Measurements from ENCODE around the gene MMP1. TPM values are rescaled to one million over a fixed set of nuclear protein-coding genes. Genes with fewer than 3 reads are reported as not detected.

The MMP1 gene
- total and polyA plus RNA-seq, 7 donors, result 0.03 to 4.7 (median 0.40) TPM; not detected in 1

DNA sequence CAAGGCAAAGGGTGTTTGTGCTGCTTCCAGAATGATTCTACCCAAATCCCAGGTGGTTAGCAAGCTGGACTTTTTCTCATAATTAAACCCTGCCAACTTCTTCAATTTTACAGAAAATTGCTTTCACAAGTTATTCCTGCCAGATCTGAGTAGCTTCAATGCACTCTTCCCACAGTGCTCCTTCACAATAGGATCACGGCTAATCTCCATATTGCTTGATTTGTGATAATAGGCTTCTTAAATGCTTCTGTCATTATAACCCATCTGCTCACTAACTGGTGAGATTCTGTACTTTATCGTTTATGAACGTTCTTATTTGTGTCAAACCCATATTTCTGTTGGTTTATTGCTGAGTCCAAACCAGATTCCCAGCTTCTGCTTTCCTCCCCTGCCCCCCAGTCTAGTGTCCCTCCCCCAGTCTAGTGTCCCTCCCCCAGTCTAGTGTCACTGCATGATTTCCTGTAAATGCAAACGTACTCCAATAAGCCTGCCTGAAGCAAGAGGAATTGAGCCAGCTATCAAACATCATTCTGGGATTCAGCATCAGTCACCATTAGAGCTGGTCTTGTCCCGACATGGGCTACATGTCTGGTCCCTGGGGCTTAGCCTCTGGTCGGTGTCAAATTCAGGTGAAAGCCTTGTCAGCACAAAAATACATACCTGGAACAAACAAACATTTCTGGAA is 31.5 kb upstream of the MMP1 start:
- Histone ChIP-seq H3K27ac (no peak overlapping the region), H3K36me3 (ENCODE audit: insufficient read depth in 1 of 2, low read depth in 1 of 2) (no peaks in the 10 kb centered on the region), H3K9me3 (no peaks in the 10 kb centered on the region), H3K27me3 (ENCODE audit: insufficient read depth in 3 of 3, low read length in 2 of 3) (no peaks in the 10 kb centered on the region), H3K4me1 (no peaks in the 10 kb centered on the region), H3K4me3 (no peak overlapping the region)
- 50 to 58% (median 58%) methylated on average over 6 of the region's 6 CpGs for WGBS, 3 donors
- ATAC-seq, result no peak
- no peak for DNase-seq
- intact Hi-C loops (cut with DNase I), result no loop called here
- TF ChIP-seq, protein P1, sequence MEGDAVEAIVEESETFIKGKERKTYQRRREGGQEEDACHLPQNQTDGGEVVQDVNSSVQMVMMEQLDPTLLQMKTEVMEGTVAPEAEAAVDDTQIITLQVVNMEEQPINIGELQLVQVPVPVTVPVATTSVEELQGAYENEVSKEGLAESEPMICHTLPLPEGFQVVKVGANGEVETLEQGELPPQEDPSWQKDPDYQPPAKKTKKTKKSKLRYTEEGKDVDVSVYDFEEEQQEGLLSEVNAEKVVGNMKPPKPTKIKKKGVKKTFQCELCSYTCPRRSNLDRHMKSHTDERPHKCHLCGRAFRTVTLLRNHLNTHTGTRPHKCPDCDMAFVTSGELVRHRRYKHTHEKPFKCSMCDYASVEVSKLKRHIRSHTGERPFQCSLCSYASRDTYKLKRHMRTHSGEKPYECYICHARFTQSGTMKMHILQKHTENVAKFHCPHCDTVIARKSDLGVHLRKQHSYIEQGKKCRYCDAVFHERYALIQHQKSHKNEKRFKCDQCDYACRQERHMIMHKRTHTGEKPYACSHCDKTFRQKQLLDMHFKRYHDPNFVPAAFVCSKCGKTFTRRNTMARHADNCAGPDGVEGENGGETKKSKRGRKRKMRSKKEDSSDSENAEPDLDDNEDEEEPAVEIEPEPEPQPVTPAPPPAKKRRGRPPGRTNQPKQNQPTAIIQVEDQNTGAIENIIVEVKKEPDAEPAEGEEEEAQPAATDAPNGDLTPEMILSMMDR (IDR thresholded peaks at IDR 0.05), result no peak

DNA sequence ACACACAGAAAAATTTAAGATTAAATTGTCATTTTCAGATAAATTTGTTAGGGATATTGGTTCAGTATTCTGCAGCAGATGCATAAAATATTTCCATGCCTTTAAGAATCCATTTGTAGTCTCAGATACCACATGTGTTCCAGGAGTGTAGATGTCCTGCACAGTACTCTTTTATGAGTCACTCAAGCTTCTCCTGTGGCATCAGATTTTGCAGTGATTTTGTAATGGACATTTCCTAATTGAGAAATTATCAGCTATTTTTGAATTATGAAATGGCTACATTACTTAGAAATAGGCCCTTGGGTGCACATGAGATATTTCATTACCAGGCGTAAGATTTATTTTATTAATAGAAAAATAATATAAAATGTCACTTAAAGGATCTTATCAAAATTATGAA is 26.6 kb upstream of the MMP1 start:
- WGBS, 3 donors, result 89 to 97% (median 95%) methylated on average over 1 of the region's 1 CpG
- Histone ChIP-seq H3K36me3 (ENCODE audit: insufficient read depth in 1 of 2, low read depth in 1 of 2) (no peaks in the 10 kb centered on the region), H3K4me3 (no peak overlapping the region), H3K27ac (no peak overlapping the region), H3K9me3 (no peaks in the 10 kb centered on the region), H3K4me1 (no peaks in the 10 kb centered on the region), H3K27me3 (ENCODE audit: insufficient read depth in 3 of 3, low read length in 2 of 3) (no peaks in the 10 kb centered on the region)
- TF ChIP-seq, protein P1 (IDR thresholded peaks at IDR 0.05), result no peak
- ATAC-seq, result no peak
- intact Hi-C loops (cut with DNase I), result no loop called here
- DNase-seq, result no peak

DNA sequence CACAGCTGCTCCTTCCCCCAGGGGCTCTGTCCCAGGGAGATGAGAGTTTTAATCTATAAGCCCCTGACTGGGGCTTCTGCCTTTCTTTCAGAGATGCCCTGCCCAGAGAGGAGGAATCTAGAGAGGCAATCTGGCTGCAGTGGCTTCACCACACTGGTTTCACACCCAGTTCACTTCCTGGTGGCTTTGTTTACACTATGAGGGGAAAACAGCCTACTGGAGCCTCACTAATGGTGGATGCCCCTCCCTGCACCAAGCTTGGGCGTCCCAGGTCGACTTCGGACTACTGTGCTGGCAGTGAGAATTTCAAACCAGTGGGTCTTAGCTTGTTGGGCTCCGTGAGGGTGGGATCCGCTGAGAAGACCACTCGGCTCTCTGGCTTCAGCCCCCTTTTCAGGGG is 21.5 kb upstream of the MMP1 start:
- Histone ChIP-seq H3K4me1 (no peaks in the 10 kb centered on the region), H3K27ac (no peak overlapping the region), H3K27me3 (ENCODE audit: insufficient read depth in 3 of 3, low read length in 2 of 3) (no peaks in the 10 kb centered on the region), H3K4me3 (no peak overlapping the region), H3K36me3 (ENCODE audit: insufficient read depth in 1 of 2, low read depth in 1 of 2) (no peaks in the 10 kb centered on the region), H3K9me3 (no peaks in the 10 kb centered on the region)
- ATAC-seq, result no peak
- 61 to 90% (median 71%) methylated on average over 6 of the region's 6 CpGs for WGBS, 3 donors
- intact Hi-C loops (cut with DNase I), result no loop called here
- no peak for DNase-seq
- TF ChIP-seq, protein P1 (IDR thresholded peaks at IDR 0.05), result no peak

DNA sequence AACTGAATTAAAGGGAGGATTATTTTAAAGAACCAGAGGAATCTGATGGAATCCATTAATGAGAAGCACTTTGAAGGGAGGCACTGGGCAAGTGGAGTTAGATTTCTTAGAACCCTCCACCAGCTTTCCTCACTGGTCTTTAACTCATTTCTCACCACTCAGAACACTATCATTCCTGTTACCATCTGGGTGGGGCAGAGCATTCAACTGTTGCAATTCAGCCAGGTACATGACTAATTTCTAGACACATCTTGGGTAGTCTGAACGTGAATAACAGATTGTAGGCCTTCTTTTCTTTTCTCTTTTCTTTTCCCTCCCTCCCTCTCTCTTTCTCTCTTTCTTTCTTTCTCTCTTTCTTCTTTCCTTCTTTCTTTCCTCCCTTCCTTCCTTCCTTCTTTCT is 15.5 kb upstream of the MMP1 start:
- Histone ChIP-seq H3K27ac (no peak overlapping the region), H3K4me3 (no peak overlapping the region), H3K4me1 (no peaks in the 10 kb centered on the region), H3K9me3 (no peaks in the 10 kb centered on the region), H3K27me3 (ENCODE audit: insufficient read depth in 3 of 3, low read length in 2 of 3) (no peaks in the 10 kb centered on the region), H3K36me3 (ENCODE audit: insufficient read depth in 1 of 2, low read depth in 1 of 2) (no peaks in the 10 kb centered on the region)
- ATAC-seq (no peak), DNase-seq (no peak)
- TF ChIP-seq, protein P1 (IDR thresholded peaks at IDR 0.05), result no peak
- intact Hi-C loops (cut with DNase I), result no loop called here
- WGBS, 3 donors, result 73 to 89% (median 83%) methylated on average over 1 of the region's 1 CpG

DNA sequence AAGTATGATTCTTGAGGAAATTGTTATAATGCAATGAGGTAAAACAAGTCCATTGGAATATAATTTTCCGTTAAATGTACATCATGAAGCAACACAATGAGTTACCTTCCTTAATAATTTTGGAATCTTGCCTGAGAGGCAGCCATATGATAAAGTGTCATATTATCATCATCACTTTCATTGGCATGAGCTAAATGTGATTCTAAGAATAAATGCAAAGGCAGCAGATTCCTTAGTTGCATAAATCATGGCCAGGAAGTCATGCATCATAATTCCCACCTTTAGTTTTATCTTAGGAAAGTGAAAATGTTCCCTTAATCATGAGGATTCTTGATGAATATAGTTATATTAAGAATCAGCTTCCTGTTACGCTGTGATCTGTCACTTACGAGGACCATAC is 14.2 kb upstream of the MMP1 start:
- H3K27ac ChIP-seq, result no peak overlapping the region
- no peaks in the 10 kb centered on the region for H3K27me3 ChIP-seq (ENCODE audit: insufficient read depth in 3 of 3, low read length in 2 of 3)
- no peaks in the 10 kb centered on the region for H3K4me1 ChIP-seq
- ATAC-seq, result no peak
- no peak overlapping the region for H3K4me3 ChIP-seq
- intact Hi-C loops (cut with DNase I), result no loop called here
- H3K9me3 ChIP-seq, result no peaks in the 10 kb centered on the region
- WGBS, 3 donors, result 78 to 87% (median 81%) methylated on average over 3 of the region's 3 CpGs
- DNase-seq, result no peak
- TF ChIP-seq, protein P1 (IDR thresholded peaks at IDR 0.05), result no peak
- H3K36me3 ChIP-seq (ENCODE audit: insufficient read depth in 1 of 2, low read depth in 1 of 2), result no peaks in the 10 kb centered on the region
